Measurements from ENCODE around the gene OR2A42.
"Not testable (repeated sequence)": the region's sequence is repeated elsewhere in the genome, so short reads cannot be mapped to it uniquely, and the experiment has no call there.

Gene OR2A42, protein sequence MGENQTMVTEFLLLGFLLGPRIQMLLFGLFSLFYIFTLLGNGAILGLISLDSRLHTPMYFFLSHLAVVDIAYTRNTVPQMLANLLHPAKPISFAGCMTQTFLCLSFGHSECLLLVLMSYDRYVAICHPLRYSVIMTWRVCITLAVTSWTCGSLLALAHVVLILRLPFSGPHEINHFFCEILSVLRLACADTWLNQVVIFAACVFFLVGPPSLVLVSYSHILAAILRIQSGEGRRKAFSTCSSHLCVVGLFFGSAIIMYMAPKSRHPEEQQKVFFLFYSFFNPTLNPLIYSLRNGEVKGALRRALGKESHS

GRCh38 chr7:144239365-144239764 lies at the start of gene OR2A42:
TSS of gene OR2A42 (minus strand) at chr7:144239605. CDS start at chr7:144232843, 6,762 bp downstream.
- DNase-seq (ENCODE audit: low spot score), result not testable (repeated sequence)

- DNase-seq (ENCODE audit: low spot score), result not testable (repeated sequence)
Observed at GRCh38 chr7:144287171-144287784, 47.9 kb upstream of the OR2A42 start.

GRCh38 chr7:144283716-144284115 lies 44.3 kb upstream of the OR2A42 start:
- DNase-seq (ENCODE audit: low spot score), result not testable (repeated sequence)

DNA sequence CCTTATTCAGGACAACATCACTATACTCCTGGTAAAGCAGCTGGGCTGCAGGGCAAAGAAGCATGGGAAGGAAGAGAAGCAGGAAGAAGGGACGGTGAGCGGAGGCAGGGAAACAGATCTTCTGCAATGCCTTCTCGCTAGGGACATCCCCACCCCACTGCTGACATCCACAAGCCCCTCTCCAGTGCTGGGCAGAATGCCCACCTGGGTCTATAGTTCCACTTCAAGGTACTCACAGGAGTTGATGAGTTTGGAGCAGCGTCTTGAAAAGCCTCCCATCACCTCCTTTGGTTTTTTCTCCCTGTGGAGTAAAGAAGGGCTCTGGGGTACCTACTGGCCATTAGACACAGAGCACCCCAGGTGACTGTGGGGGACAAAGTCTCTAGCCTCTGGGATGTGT lies 43.1 kb upstream of the OR2A42 start:
- DNase-seq (ENCODE audit: low spot score), result not testable (repeated sequence)

GRCh38 chr7:144281981-144282380 lies 42.6 kb upstream of the OR2A42 start:
- not testable (repeated sequence) for DNase-seq (ENCODE audit: low spot score)

GRCh38 chr7:144280010-144280409 lies 40.6 kb upstream of the OR2A42 start:
- DNase-seq (ENCODE audit: low spot score), result not testable (repeated sequence)

DNA sequence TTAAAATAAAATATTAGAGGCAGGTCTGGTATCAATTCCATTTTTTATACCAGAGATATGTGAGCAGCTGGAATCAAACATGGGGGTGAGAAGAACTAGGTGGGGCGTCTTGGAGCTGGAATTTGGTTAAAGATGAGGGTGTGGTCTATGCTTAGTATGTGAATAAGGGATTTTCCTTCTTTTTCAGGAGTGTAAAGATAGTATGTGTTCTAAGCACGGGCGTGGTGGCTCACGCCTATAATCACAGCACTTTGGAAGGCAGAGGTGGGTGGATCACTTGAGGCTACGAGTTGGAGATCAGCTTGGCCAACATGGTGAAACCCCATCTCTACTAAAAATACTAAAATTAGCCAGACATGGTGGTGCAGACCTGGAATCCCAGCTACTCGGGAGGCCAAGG lies 35.9 kb upstream of the OR2A42 start:
- not testable (repeated sequence) for DNase-seq (ENCODE audit: low spot score)

GRCh38 chr7:144269188-144269587 lies 29.8 kb upstream of the OR2A42 start, which contains the start of gene CTAGE8:
TSS of gene CTAGE8 (minus strand) at chr7:144269288. CDS start at chr7:144269250, 38 bp downstream.
- not testable (repeated sequence) for DNase-seq (ENCODE audit: low spot score)

GRCh38 chr7:144264692-144265091 lies 25.3 kb upstream of the OR2A42 start, which contains the start of gene OR2A7:
TSS of gene OR2A7 (minus strand) at chr7:144264792. CDS start at chr7:144259628, 5,164 bp downstream.
- DNase-seq (ENCODE audit: low spot score), result not testable (repeated sequence)

GRCh38 chr7:144262128-144262527 lies 22.7 kb upstream of the OR2A42 start:
- not testable (repeated sequence) for DNase-seq (ENCODE audit: low spot score)

DNA sequence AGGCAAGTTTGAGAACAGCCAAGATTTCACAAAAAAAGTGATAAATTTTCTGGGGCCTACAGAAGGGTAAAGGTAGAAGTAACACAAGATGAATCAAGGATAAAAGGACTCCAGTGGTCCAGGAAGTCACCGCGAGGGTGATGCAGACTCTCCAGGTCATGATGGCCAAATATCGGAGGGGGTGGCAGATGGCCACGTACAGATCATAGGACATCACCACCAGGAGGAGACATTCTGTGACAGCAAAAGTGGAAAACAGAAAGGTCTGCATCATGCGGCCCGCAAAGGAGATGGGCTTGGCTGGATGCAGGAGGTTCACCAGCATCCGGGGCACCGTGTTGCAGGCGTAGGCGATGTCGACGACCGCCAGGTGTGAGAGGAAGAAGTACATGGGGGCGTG lies 19.7 kb upstream of the OR2A42 start:
- not testable (repeated sequence) for DNase-seq (ENCODE audit: low spot score)

DNA sequence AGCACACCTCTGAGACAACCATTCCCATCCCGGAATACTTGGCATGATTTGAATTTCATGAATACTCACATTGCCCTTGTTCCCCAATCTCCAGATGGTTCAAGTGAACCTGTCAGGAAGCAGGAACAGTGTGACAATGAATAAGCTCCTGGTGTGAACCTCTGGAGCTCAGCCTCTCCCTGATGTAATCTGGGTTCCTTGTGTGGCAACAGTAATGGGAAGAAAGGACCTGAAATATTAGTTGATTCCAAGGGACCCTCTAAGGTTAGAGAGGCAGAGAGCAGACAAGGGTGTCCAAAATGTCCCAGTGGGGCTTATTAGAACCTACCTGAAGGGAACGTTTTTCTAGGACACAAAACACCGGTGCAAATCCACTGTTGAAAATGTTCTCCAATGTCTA lies 16.7 kb upstream of the OR2A42 start:
- peak; percentile 55 for DNase-seq (ENCODE audit: low spot score)

DNA sequence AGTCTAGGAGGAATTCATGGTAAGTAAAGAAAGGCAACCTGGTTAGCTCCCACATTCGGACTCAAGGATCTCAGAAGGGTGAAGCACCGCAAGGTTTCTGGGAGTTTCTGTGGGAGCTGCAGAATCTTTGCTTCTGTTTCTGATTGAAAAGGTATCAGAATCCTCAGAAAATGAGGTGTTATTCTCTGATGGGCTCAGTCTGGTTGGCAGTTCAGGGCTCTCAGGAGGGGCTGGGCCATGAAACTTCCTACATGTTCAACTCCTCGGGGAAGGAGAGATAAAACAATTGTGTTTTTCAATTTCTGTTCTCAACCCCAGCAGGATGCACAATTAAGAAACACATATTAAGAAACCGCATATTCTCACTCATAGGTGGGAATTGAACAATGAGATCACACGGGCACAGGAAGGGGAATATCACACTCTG lies 16.1 kb upstream of the OR2A42 start:
- peak; percentile 28 for DNase-seq (ENCODE audit: low spot score)

DNA sequence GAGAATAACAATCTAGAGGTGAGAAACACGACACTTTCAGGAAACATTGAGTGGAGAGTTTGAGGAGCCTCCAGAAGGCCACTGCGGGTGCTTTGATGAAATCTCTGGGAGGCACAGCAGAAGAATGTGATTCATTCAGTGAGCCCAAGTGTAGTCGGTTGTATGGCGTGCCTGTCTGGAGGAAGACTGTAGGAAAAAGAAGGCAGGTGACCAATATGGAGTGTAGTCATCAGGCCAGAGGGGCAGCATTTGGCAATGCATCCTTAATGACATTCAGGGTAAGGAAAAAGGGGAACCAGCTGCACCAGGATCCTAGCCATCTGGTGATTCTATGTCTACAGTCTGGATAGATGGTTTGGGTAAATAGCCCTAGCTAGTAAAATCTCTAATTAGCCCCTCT lies 12.9 kb upstream of the OR2A42 start:
- DNase-seq (ENCODE audit: low spot score), result not testable (repeated sequence)

GRCh38 chr7:144247674-144248330 lies 8.4 kb upstream of the OR2A42 start:
- DNase-seq (ENCODE audit: low spot score), result not testable (repeated sequence)

- DNase-seq (ENCODE audit: low spot score), result not testable (repeated sequence)
Observed at GRCh38 chr7:144246967-144247366, 7.6 kb upstream of the OR2A42 start.

DNA sequence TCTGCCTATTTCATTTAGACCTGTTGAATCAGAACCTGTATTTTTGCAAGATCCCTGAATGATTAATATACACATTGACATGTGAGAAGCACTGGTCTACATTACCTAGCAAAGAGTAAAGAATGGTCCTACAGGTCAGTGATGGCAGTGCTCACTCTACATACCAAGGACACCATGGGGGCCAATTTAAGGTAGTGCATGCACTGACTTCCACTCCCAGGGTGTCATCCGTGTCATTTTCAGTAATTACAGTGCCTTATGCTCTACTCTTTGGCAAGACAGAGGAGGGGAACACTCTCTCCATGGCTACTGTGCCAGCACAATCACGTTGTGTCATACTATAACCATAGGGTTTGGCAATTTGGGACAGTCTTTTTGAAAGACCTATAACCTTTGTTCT lies 6.0 kb upstream of the OR2A42 start:
- not testable (repeated sequence) for DNase-seq (ENCODE audit: low spot score)

- DNase-seq (ENCODE audit: low spot score), result peak; percentile 11
Observed at GRCh38 chr7:144238530-144239082, 799 bp downstream of the OR2A42 start.

GRCh38 chr7:144233039-144233438 lies 6.4 kb downstream of the OR2A42 start:
- DNase-seq (ENCODE audit: low spot score), result not testable (repeated sequence)

GRCh38 chr7:144231027-144231426 lies 8.4 kb downstream of the OR2A42 start:
- DNase-seq (ENCODE audit: low spot score), result not testable (repeated sequence)

DNA sequence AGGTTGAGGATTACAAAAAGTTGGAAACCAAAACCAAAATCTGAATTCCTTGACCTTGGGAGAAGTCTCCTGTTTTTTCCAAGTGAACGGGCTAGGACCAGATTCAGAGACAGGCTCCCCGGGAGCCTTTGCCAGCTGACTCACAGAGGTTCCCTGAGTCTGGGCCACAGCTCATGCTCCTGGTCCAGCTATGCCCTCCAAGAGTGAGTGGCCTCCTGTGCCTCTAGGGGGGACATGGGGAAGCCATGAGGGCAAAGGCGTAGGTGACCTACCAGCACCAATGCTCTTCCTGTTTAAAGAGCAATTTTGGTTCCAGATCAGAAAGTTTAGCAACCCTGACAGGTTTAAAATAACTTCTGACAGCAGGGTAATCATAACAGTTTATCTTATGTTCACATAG lies 10.6 kb downstream of the OR2A42 start:
- DNase-seq (ENCODE audit: low spot score), result not testable (repeated sequence)

GRCh38 chr7:144226866-144227265 lies 12.5 kb downstream of the OR2A42 start:
- not testable (repeated sequence) for DNase-seq (ENCODE audit: low spot score)
